ENCODE results near the gene VSTM4.

- TF ChIP-seq EZH2phosphoT487 (IDR thresholded peaks at IDR 0.05; ENCODE audit: borderline replicate concordance) (no peak), CTCF (conservative IDR thresholded peaks at IDR 0.05; ENCODE audit: low read length) (no peak)
These were observed 80.4 kb downstream of the VSTM4 start for GRCh38 chr10:49034925-49035324.

Data from Loucy (cell line).